Adrenal gland (tissue), 12 donors: ENCODE data around the gene AK5. TPM values are rescaled to one million over a fixed set of nuclear protein-coding genes. Genes with fewer than 3 reads are reported as not detected.

ENCODE experiments used
- DNase-seq, 7 donors: peaks; one replicate each; pipeline ENCODE4 v3.0.0-alpha.2; 2019 to 2020
- H3K27ac ChIP-seq, 5 donors: fragments of 200-600 bp; sonication (generic) in 4 of 5; 1 replicate in 3 of 5; 2 replicates in 2 of 5; pipeline versions ENCODE4 v1.5.1 to v1.8.0; 2016 to 2020; ENCODE audit warnings: mild to moderate bottlenecking in 1 of 5
- H3K27me3 ChIP-seq: fragments of 200-600 bp; 2 replicates; pipeline ENCODE4 v1.8.0; 2021
- H3K36me3 ChIP-seq, 2 donors: fragments of 200-600 bp; replicated peaks in 1 of 2; 1 replicate in 1 of 2; 2 replicates in 1 of 2; pipeline versions ENCODE4 v1.5.1 to v1.8.0; 2018 to 2022
- H3K4me1 ChIP-seq, 2 donors: fragments of 200-600 bp; replicated peaks in 1 of 2; 1 replicate in 1 of 2; 2 replicates in 1 of 2; pipeline versions ENCODE4 v1.5.1 to v1.8.0; 2018 to 2021
- H3K4me3 ChIP-seq, 4 donors: fragments of 200-600 bp; sonication (generic) in 3 of 4; one replicate each; pipeline ENCODE4 v1.5.1; 2016 to 2018
- H3K9me3 ChIP-seq, 3 donors: fragments of 200-600 bp; sonication (generic) in 1 of 3; replicated peaks in 1 of 3; 1 replicate in 2 of 3; 2 replicates in 1 of 3; pipeline versions ENCODE4 v1.5.1 to v1.8.0; 2016 to 2021
- CTCF ChIP-seq, 6 experiments: fragments of 450-650 bp in 4 of 6; fragments of 200-600 bp in 2 of 6; sonication (generic) in 1 of 6; IDR thresholded peaks; 1 replicate in 5 of 6; 2 replicates in 1 of 6; pipeline versions ENCODE4 v1.5.1 to v1.8.0; 2016 to 2021; ENCODE audit warnings: antibody characterized with exemption in 6 of 6, mild to moderate bottlenecking in 2 of 6, moderate library complexity in 1 of 6
- POLR2A ChIP-seq, 2 donors: fragments of 450-650 bp; IDR thresholded peaks; one replicate each; pipeline ENCODE4 v1.6.1; 2017; ENCODE audit warnings: antibody characterized with exemption in 2 of 2, mild to moderate bottlenecking in 2 of 2, moderate library complexity in 1 of 2
- WGBS, 4 donors: extraction: QIAGEN DNeasy Blood & Tissue Kit in 2 of 4; methylation state at CpG; one replicate each; pipeline versions ENCODE4 v1.1.5 to v1.1.7; 2013 to 2017; 5-methylcytosine and 5-hydroxymethylcytosine counted together
- intact Hi-C, 2 donors: fragments of 100-400 bp; cut with DNase I; formaldehyde crosslinking; loops; one replicate each; pipeline versions ENCODE4 v1.14.1 to v1.15.0; 2022 to 2023
- polyA plus RNA-seq, 3 donors: library from polyadenylated mRNA; stranded (reverse); fragments of 200-250 nt in 2 of 3; fragments of 350-450 nt in 1 of 3; fragmentation: Illumina TruSeq in 1 of 3; extraction: RNeasy Lipid Tissue Mini Kit (QIAGEN cat#74804) in 1 of 3; gene quantifications; one replicate each; pipeline ENCODE4 v1.2.3, GENCODE V29; 2013 to 2014
- total RNA-seq, 9 donors: library from RNA; depleted of rRNA in 4 of 9; stranded (reverse); fragments of >200 nt in 4 of 9; fragments of 120-200 nt in 1 of 9; fragmentation: NEBNext Ultra II Directional in 1 of 9; extraction: Animal tissue kit (Norgen Biotek cat#: 25700) in 1 of 9; gene quantifications; one replicate each; pipeline versions ENCODE4 v1.1.0 to v1.2.4, GENCODE V29; 2013 to 2023
- donor health status: healthy with polysubstance abuse.
- donor health status: Bipolar disorder and iron deficiency.
- donor health status: DM: yes; HTN: yes; CAD: no.
- donor health status: DM: no; HTN: no; CAD: no.
- donor health status: DM: no; HTN: no; CAD: no.
- donor health status: DM: yes; HTN: yes; CAD: no.

Gene AK5
- total and polyA plus RNA-seq, 12 donors = 0.34 to 2.3 (median 1.1) TPM; not detected in 4

- Histone ChIP-seq H3K4me3 (no peak overlapping the region), H3K4me1 (no peaks in the 10 kb centered on the region), H3K9me3 (peaks cover 0 to 12% (median 0%) of the 10 kb centered on the region in 3 donors), H3K27ac (no peak overlapping the region), H3K27me3 (no peaks in the 10 kb centered on the region), H3K36me3 (no peaks in the 10 kb centered on the region)
- intact Hi-C loops = no loop called here
- 75 to 85% (median 82%) methylated on average over 1 of the region's 1 CpG for WGBS, 4 donors
- DNase-seq = no peak
- no peak for TF ChIP-seq CTCF (IDR thresholded peaks at IDR 0.05)
- no peak for TF ChIP-seq POLR2A (IDR thresholded peaks at IDR 0.05)
Measured at GRCh38 chr1:77250126-77250525, 31.7 kb upstream of the AK5 start.

- no peak for DNase-seq
- H3K9me3 ChIP-seq = peaks cover 0 to 6% (median 0%) of the 10 kb centered on the region in 3 donors
- H3K36me3 ChIP-seq = no peaks in the 10 kb centered on the region
- H3K4me1 ChIP-seq = no peaks in the 10 kb centered on the region
- intact Hi-C loops = no loop called here
- no peak for TF ChIP-seq POLR2A (IDR thresholded peaks at IDR 0.05)
- TF ChIP-seq CTCF (IDR thresholded peaks at IDR 0.05) = no peak
- no peak overlapping the region for H3K4me3 ChIP-seq
- 60 to 79% (median 67%) methylated on average over 1 of the region's 1 CpG for WGBS, 4 donors
- H3K27me3 ChIP-seq = no peaks in the 10 kb centered on the region
- no peak overlapping the region for H3K27ac ChIP-seq
Measured at GRCh38 chr1:77253211-77253610, 28.6 kb upstream of the AK5 start.

GRCh38 chr1:77263708-77264107, 18.1 kb upstream of the AK5 start:
- no peak for DNase-seq
- WGBS, 4 donors = 67 to 89% (median 83%) methylated on average over 1 of the region's 1 CpG
- intact Hi-C loops = no loop called here
- TF ChIP-seq CTCF (IDR thresholded peaks at IDR 0.05) (no peak), POLR2A (IDR thresholded peaks at IDR 0.05) (no peak)
- Histone ChIP-seq H3K4me1 (no peaks in the 10 kb centered on the region), H3K9me3 (no peaks in the 10 kb centered on the region), H3K36me3 (no peaks in the 10 kb centered on the region), H3K27me3 (no peaks in the 10 kb centered on the region), H3K27ac (no peak overlapping the region), H3K4me3 (no peak overlapping the region)

- 62 to 79% (median 71%) methylated on average over 1 of the region's 1 CpG for WGBS, 4 donors
- intact Hi-C loops = no loop called here
- TF ChIP-seq POLR2A (IDR thresholded peaks at IDR 0.05) = no peak
- TF ChIP-seq CTCF (IDR thresholded peaks at IDR 0.05) = no peak
Measured at GRCh38 chr1:77265180-77265579, 16.6 kb upstream of the AK5 start.

More at GRCh38 chr1:77265180-77265579, 16.6 kb upstream of the AK5 start:
- DNase-seq = no peak
- no peak overlapping the region for H3K27ac ChIP-seq
- no peaks in the 10 kb centered on the region for H3K4me1 ChIP-seq
- no peaks in the 10 kb centered on the region for H3K36me3 ChIP-seq
- no peaks in the 10 kb centered on the region for H3K27me3 ChIP-seq
- H3K4me3 ChIP-seq = no peak overlapping the region
- no peaks in the 10 kb centered on the region for H3K9me3 ChIP-seq
